ENCODE data around the gene UBP1. TPM values are rescaled to one million over a fixed set of nuclear protein-coding genes. Genes with fewer than 3 reads are reported as not detected.
"Not testable (repeated sequence)": the region's sequence is repeated elsewhere in the genome, so short reads cannot be mapped to it uniquely, and the experiment has no call there.

Gene UBP1
- total RNA-seq, 1 donor from 2014 or later = 62.6 TPM

- DNase-seq (ENCODE audit: low spot score) = no peak
Observed at GRCh38 chr3:33392144-33392543, 48.1 kb downstream of the UBP1 start.

GRCh38 chr3:33391255-33391995, 48.8 kb downstream of the UBP1 start:
- no peak for DNase-seq (ENCODE audit: low spot score)

- no peak for DNase-seq (ENCODE audit: low spot score)
Observed at GRCh38 chr3:33389908-33390307, 50.3 kb downstream of the UBP1 start.

GRCh38 chr3:33388374-33389100, 51.7 kb downstream of the UBP1 start:
- no peak for DNase-seq (ENCODE audit: low spot score)

GRCh38 chr3:33386631-33387030, 53.6 kb downstream of the UBP1 start:
- no peak for DNase-seq (ENCODE audit: low spot score)

- no peak for DNase-seq (ENCODE audit: low spot score)
Observed at GRCh38 chr3:33385423-33385822, 54.8 kb downstream of the UBP1 start.

- DNase-seq (ENCODE audit: low spot score) = no peak
Observed at GRCh38 chr3:33383951-33384350, 56.3 kb downstream of the UBP1 start.

- no peak for DNase-seq (ENCODE audit: low spot score)
Observed at GRCh38 chr3:33380653-33381052, 59.6 kb downstream of the UBP1 start.

- no peak for DNase-seq (ENCODE audit: low spot score)
Observed at GRCh38 chr3:33377931-33378330, 62.3 kb downstream of the UBP1 start.

- DNase-seq (ENCODE audit: low spot score) = no peak
Observed at GRCh38 chr3:33377489-33377888, 62.7 kb downstream of the UBP1 start.

- no peak for DNase-seq (ENCODE audit: low spot score)
Observed at GRCh38 chr3:33373082-33373437, 67.1 kb downstream of the UBP1 start.

- DNase-seq (ENCODE audit: low spot score) = no peak
Observed at GRCh38 chr3:33372218-33373081, 67.8 kb downstream of the UBP1 start.

- DNase-seq (ENCODE audit: low spot score) = no peak
Observed at GRCh38 chr3:33364531-33365128, 75.6 kb downstream of the UBP1 start.

GRCh38 chr3:33364060-33364459, 76.1 kb downstream of the UBP1 start:
- DNase-seq (ENCODE audit: low spot score) = no peak

- DNase-seq (ENCODE audit: low spot score) = no peak
Observed at GRCh38 chr3:33363113-33363800, 76.9 kb downstream of the UBP1 start.

GRCh38 chr3:33360136-33360825, 79.9 kb downstream of the UBP1 start:
- no peak for DNase-seq (ENCODE audit: low spot score)

GRCh38 chr3:33358172-33358781, 81.9 kb downstream of the UBP1 start:
- no peak for DNase-seq (ENCODE audit: low spot score)

- DNase-seq (ENCODE audit: low spot score) = no peak
Observed at GRCh38 chr3:33355611-33356010, 84.6 kb downstream of the UBP1 start.

- no peak for DNase-seq (ENCODE audit: low spot score)
Observed at GRCh38 chr3:33339758-33340157, 100.4 kb downstream of the UBP1 start.

GRCh38 chr3:33338936-33339465, 101.2 kb downstream of the UBP1 start:
- not testable (repeated sequence) for DNase-seq (ENCODE audit: low spot score)
